ENCODE data around the gene NAA10. TPM values are rescaled to one million over a fixed set of nuclear protein-coding genes. Genes with fewer than 3 reads are reported as not detected.

NAA10 gene
- total and polyA plus RNA-seq, 11 donors = 52.5 to 221 (median 91.5) TPM

GRCh38 chrX:153935326-153935851 lies 552 bp upstream of the NAA10 start:
- H3K4me3 ChIP-seq = peak overlapping the region in 11 of 12 donors; percentile 23 to 97 (median 72)

GRCh38 chrX:153934148-153934761 lies 582 bp downstream of the NAA10 start:
- Histone ChIP-seq H3K4me3 (peak overlapping the region; percentile 43 to 97 (median 74)), H3K4me1 (peaks cover 0 to 29% (median 5%) of the 10 kb centered on the region in 12 donors), H3K27ac (peak overlapping the region in 11 of 12 donors; percentile 61 to 82 (median 72)), H3K36me3 (peaks cover 0 to 39% (median 19%) of the 10 kb centered on the region in 9 donors), H3K9me3 (no peaks in the 10 kb centered on the region), H3K27me3 (no peaks in the 10 kb centered on the region)
- no peak for TF ChIP-seq POLR2A (IDR thresholded peaks at IDR 0.05)
- no peak for TF ChIP-seq CTCF (IDR thresholded peaks at IDR 0.05)
- 3 to 54% (median 19%) methylated on average over 8 to 33 of the region's 33 CpGs for WGBS, 4 donors
- intact Hi-C loops (cut with DNase I) = no loop called here
- DNase-seq (no peak), ATAC-seq (peak in 2 of 4 donors; percentile 2 to 10)

More at GRCh38 chrX:153935326-153935851, 552 bp upstream of the NAA10 start:
- Histone ChIP-seq H3K27me3 (peaks cover 0 to 6% (median 0%) of the 10 kb centered on the region in 9 donors), H3K36me3 (peaks cover 0 to 30% (median 16%) of the 10 kb centered on the region in 9 donors), H3K9me3 (no peaks in the 10 kb centered on the region), H3K4me1 (peaks cover 0 to 23% (median 5%) of the 10 kb centered on the region in 12 donors), H3K27ac (peak overlapping the region in 7 of 12 donors; percentile 29 to 77 (median 54))
- no peak for TF ChIP-seq CTCF (IDR thresholded peaks at IDR 0.05)
- no peak for TF ChIP-seq POLR2A (IDR thresholded peaks at IDR 0.05)
- WGBS, 4 donors = 14 to 58% (median 35%) methylated on average over 16 to 32 of the region's 32 CpGs
- intact Hi-C loops (cut with DNase I) = no loop called here
- no peak for DNase-seq
- peak in 1 of 4 donors; percentile 1 for ATAC-seq

GRCh38 chrX:153933748-153934147 lies 1.1 kb downstream of the NAA10 start:
- DNase-seq (no peak), ATAC-seq (no peak)
- Histone ChIP-seq H3K4me1 (peaks cover 0 to 34% (median 8%) of the 10 kb centered on the region in 12 donors), H3K27me3 (no peaks in the 10 kb centered on the region), H3K27ac (peak overlapping the region in 6 of 12 donors; percentile 61 to 82 (median 70)), H3K9me3 (no peaks in the 10 kb centered on the region), H3K4me3 (peak overlapping the region in 11 of 12 donors; percentile 51 to 97 (median 75)), H3K36me3 (peaks cover 0 to 41% (median 19%) of the 10 kb centered on the region in 9 donors)
- intact Hi-C loops (cut with DNase I) = no loop called here
- 29 to 51% (median 38%) methylated on average over 7 of the region's 7 CpGs for WGBS, 4 donors
- TF ChIP-seq CTCF (IDR thresholded peaks at IDR 0.05) (no peak), POLR2A (IDR thresholded peaks at IDR 0.05) (no peak)

- Histone ChIP-seq H3K27me3 (no peaks in the 10 kb centered on the region), H3K4me3 (no peak overlapping the region), H3K36me3 (peaks cover 0 to 41% (median 19%) of the 10 kb centered on the region in 9 donors), H3K4me1 (peaks cover 0 to 44% (median 11%) of the 10 kb centered on the region in 12 donors), H3K9me3 (no peaks in the 10 kb centered on the region), H3K27ac (no peak overlapping the region)
- DNase-seq = no peak
- intact Hi-C loops (cut with DNase I) = no loop called here
- no peak for ATAC-seq
- 84 to 94% (median 92%) methylated on average over 12 to 13 of the region's 13 CpGs for WGBS, 4 donors
- TF ChIP-seq CTCF (IDR thresholded peaks at IDR 0.05) (no peak), POLR2A (IDR thresholded peaks at IDR 0.05) (no peak)
Measured at GRCh38 chrX:153932220-153932915, 2.5 kb downstream of the NAA10 start.

Measured in heart left ventricle (tissue), 16 donors.